Trophoblast cell (in vitro differentiated cells and primary cell): ENCODE results near the gene NPHS1.

Experiments
- DNase-seq, 2 donors: peaks; one replicate each; pipeline ENCODE4 v3.0.0-alpha.2; 2016
- H2AFZ ChIP-seq: 2 replicates; pipeline ENCODE4 v1.6.1; 2013; ENCODE audit warnings: low read length, moderate library complexity, mild to moderate bottlenecking; ENCODE audit not compliant: insufficient read depth, poor library complexity
- H2AK5ac ChIP-seq: 2 replicates; pipeline ENCODE4 v1.6.1; 2013; ENCODE audit warnings: mild to moderate bottlenecking, low read length
- H2BK120ac ChIP-seq: 2 replicates; pipeline ENCODE4 v1.6.1; 2013; ENCODE audit warnings: low read length, mild to moderate bottlenecking, moderate library complexity; ENCODE audit not compliant: insufficient read depth, poor library complexity
- H2BK12ac ChIP-seq: 2 replicates; pipeline ENCODE4 v1.6.1; 2013; ENCODE audit warnings: mild to moderate bottlenecking, low read length, moderate library complexity
- H2BK5ac ChIP-seq: 2 replicates; pipeline ENCODE4 v1.6.1; 2013; ENCODE audit warnings: low read length, low read depth, moderate library complexity, mild to moderate bottlenecking; ENCODE audit not compliant: poor library complexity
- H3K14ac ChIP-seq: 2 replicates; pipeline ENCODE4 v1.6.1; 2013; ENCODE audit warnings: mild to moderate bottlenecking, low read length
- H3K18ac ChIP-seq: 2 replicates; pipeline ENCODE4 v1.6.1; 2013; ENCODE audit warnings: mild to moderate bottlenecking, low read length
- H3K23ac ChIP-seq: 2 replicates; pipeline ENCODE4 v1.6.1; 2013; ENCODE audit warnings: low read length
- H3K27ac ChIP-seq: 2 replicates; pipeline ENCODE4 v1.5.1; 2013; ENCODE audit warnings: low read depth, mild to moderate bottlenecking, inconsistent platforms, low read length, moderate library complexity
- H3K27me3 ChIP-seq: 2 replicates; pipeline ENCODE4 v1.6.1; 2013; ENCODE audit warnings: inconsistent platforms, mild to moderate bottlenecking, low read length, moderate library complexity; ENCODE audit not compliant: insufficient read depth
- H3K36me3 ChIP-seq, 2 experiments: 1 replicate in 1 of 2; 2 replicates in 1 of 2; pipeline ENCODE4 v1.6.1; 2013; ENCODE audit warnings: low read length in 2 of 2, mild to moderate bottlenecking in 2 of 2, moderate library complexity in 1 of 2; ENCODE audit not compliant: insufficient read depth in 2 of 2, control insufficient read depth in 1 of 2
- H3K4ac ChIP-seq: 2 replicates; pipeline ENCODE4 v1.6.1; 2013; ENCODE audit warnings: low read depth, mild to moderate bottlenecking, low read length, moderate library complexity
- H3K4me1 ChIP-seq, 2 experiments: 1 replicate in 1 of 2; 2 replicates in 1 of 2; pipeline ENCODE4 v1.6.1; 2013; ENCODE audit warnings: low read length in 2 of 2, mild to moderate bottlenecking in 2 of 2, moderate library complexity in 1 of 2; ENCODE audit not compliant: insufficient read depth in 2 of 2, control insufficient read depth in 1 of 2
- H3K4me2 ChIP-seq: 2 replicates; pipeline ENCODE4 v1.6.1; 2013; ENCODE audit warnings: inconsistent platforms, mild to moderate bottlenecking, low read length, moderate library complexity
- H3K4me3 ChIP-seq: 2 replicates; pipeline ENCODE4 v1.5.1; 2013; ENCODE audit warnings: mild to moderate bottlenecking, low read depth, low read length, inconsistent platforms
- H3K79me1 ChIP-seq: one replicate; pipeline ENCODE4 v1.6.1; 2013; ENCODE audit warnings: low read length
- H3K79me2 ChIP-seq: 2 replicates; pipeline ENCODE4 v1.6.1; 2013; ENCODE audit warnings: low read length, mild to moderate bottlenecking; ENCODE audit not compliant: control insufficient read depth, insufficient read depth, poor library complexity
- H3K9ac ChIP-seq: 2 replicates; pipeline ENCODE4 v1.6.1; 2013; ENCODE audit warnings: mild to moderate bottlenecking, low read length
- H3K9me3 ChIP-seq: 2 replicates; pipeline ENCODE4 v1.6.1; 2013; ENCODE audit warnings: low read depth, mild to moderate bottlenecking, control low read depth, inconsistent platforms, low read length; ENCODE audit not compliant: insufficient read depth
- H4K12ac ChIP-seq: 2 replicates; pipeline ENCODE4 v1.6.1; 2013; ENCODE audit warnings: low read depth, mild to moderate bottlenecking, low read length, moderate library complexity
- H4K8ac ChIP-seq: 2 replicates; pipeline ENCODE4 v1.6.1; 2013; ENCODE audit warnings: low read depth, mild to moderate bottlenecking, low read length, moderate library complexity
- H4K91ac ChIP-seq: one replicate; pipeline ENCODE4 v1.6.1; 2013; ENCODE audit warnings: low read depth, mild to moderate bottlenecking, low read length, moderate library complexity
- WGBS: extraction: QIAGEN DNeasy Blood & Tissue Kit; methylation state at CpG from one replicate; pipeline ENCODE4 v1.1.7; 2013; ENCODE audit warnings: missing lambda C conversion rate; ENCODE audit not compliant: insufficient read length, insufficient coverage; ENCODE audit errors: extremely low coverage; 5-methylcytosine and 5-hydroxymethylcytosine counted together

The NPHS1 gene

DNA sequence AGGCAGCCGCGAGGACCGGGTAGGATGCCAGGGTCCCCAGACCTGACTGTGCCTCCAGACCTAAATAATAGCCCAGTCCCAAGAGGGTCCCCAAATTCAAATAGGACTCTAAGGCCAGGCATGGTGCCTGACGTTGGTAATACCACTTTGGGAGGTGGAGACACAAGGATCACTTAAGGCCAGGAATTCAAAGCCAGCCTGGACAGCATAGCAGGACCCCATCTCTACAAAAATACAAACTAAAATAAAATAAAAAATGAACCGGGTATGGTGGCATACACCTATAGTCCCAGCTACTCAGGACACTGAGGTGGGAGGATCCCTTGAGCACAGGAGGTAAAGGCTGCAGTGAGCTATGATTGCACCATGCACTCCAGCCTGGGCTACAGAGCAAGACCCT, 10.7 kb upstream of the NPHS1 start:
- H3K4me3 ChIP-seq, result no peak overlapping the region
- no peak overlapping the region for H2BK120ac ChIP-seq
- no CpG with 5 or more reads among the region's 5 CpGs for WGBS
- DNase-seq, result no peak
- no peak overlapping the region for H4K12ac ChIP-seq
- H2AK5ac ChIP-seq, result no peak overlapping the region
- H4K91ac ChIP-seq, result no peak overlapping the region
- H3K36me3 ChIP-seq, result no peaks in the 10 kb centered on the region
- no peak overlapping the region for H3K4me2 ChIP-seq
- H2BK5ac ChIP-seq, result no peak overlapping the region
- no peaks in the 10 kb centered on the region for H3K79me1 ChIP-seq
- H3K4me1 ChIP-seq, result peaks cover 4 to 9% of the 10 kb centered on the region in 2 experiments
- H3K9me3 ChIP-seq, result peaks cover 3% of the 10 kb centered on the region
- no peak overlapping the region for H3K14ac ChIP-seq
- peaks cover 23% of the 10 kb centered on the region for H3K27me3 ChIP-seq
- H2AFZ ChIP-seq, result no peak overlapping the region
- H3K9ac ChIP-seq, result no peak overlapping the region
- no peak overlapping the region for H3K4ac ChIP-seq
- no peak overlapping the region for H3K23ac ChIP-seq
- no peak overlapping the region for H3K27ac ChIP-seq
- H2BK12ac ChIP-seq, result no peak overlapping the region
- H3K79me2 ChIP-seq, result no peaks in the 10 kb centered on the region
- H3K18ac ChIP-seq, result no peak overlapping the region
- no peak overlapping the region for H4K8ac ChIP-seq

DNA sequence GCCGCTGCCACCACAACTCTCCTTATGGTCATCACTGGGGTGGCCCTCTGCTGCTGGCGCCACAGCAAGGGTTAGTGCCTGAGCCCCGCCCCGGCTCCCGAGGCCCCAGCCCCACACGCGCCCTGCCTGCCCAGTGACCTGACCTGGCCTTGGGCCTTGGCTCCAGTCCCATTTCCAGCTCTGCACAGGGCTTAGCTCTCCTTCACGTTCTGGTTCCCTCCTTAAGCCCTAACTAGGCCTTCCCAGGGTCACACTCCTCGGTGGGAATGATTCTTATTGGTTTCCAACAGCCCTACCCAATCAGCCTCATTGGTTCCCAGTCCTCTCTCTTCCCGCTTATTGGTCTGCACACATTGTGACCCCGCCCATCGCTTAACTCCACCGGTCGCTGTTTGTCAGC, 10.2 kb upstream of the NPHS1 start:
- Histone ChIP-seq H2BK12ac (no peak overlapping the region), H2AK5ac (no peak overlapping the region), H3K4ac (no peak overlapping the region), H2AFZ (no peak overlapping the region), H3K4me2 (no peak overlapping the region), H3K4me3 (no peak overlapping the region), H3K27me3 (peaks cover 24% of the 10 kb centered on the region), H4K12ac (no peak overlapping the region), H3K79me1 (no peaks in the 10 kb centered on the region), H4K91ac (no peak overlapping the region), H3K9ac (no peak overlapping the region), H3K14ac (no peak overlapping the region), H2BK5ac (no peak overlapping the region), H3K18ac (no peak overlapping the region), H3K23ac (no peak overlapping the region), H3K79me2 (no peaks in the 10 kb centered on the region), H4K8ac (no peak overlapping the region), H3K9me3 (peaks cover 3% of the 10 kb centered on the region), H3K4me1 (peaks cover 4 to 9% of the 10 kb centered on the region in 2 experiments), H3K27ac (no peak overlapping the region), H3K36me3 (no peaks in the 10 kb centered on the region), H2BK120ac (no peak overlapping the region)
- no CpG with 5 or more reads among the region's 14 CpGs for WGBS
- DNase-seq, result no peak

DNA sequence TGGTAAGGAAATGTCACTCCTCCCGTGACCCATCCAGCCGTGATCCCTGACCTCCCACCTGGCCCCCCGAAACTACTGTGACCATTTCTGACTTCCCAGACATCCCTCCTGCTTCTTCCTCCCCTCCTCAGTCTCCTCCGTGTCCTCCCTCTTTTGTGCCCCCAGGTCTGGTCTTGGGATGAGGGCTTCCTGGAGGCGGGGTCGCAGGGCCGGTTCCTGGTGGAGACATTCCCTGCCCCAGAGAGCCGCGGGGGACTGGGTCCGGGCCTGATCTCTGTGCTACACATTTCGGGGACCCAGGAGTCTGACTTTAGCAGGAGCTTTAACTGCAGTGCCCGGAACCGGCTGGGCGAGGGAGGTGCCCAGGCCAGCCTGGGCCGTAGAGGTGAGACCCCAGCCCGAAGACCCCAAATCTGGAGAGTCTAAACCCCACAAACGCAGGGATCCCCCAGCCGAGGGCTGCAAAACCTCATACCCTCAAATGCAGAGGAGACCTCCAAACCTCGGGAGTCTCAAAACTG, 9.4 kb upstream of the NPHS1 start:
- Histone ChIP-seq H3K79me1 (no peaks in the 10 kb centered on the region), H3K27me3 (peaks cover 27% of the 10 kb centered on the region), H2BK5ac (no peak overlapping the region), H3K36me3 (no peaks in the 10 kb centered on the region), H3K14ac (no peak overlapping the region), H3K79me2 (no peaks in the 10 kb centered on the region), H3K4me2 (peak overlapping the region; percentile 70), H3K23ac (no peak overlapping the region), H2AK5ac (no peak overlapping the region), H3K9me3 (peaks cover 5% of the 10 kb centered on the region), H2BK120ac (no peak overlapping the region), H4K12ac (no peak overlapping the region), H3K18ac (no peak overlapping the region), H3K9ac (no peak overlapping the region), H3K4me1 (peaks cover 4 to 9% of the 10 kb centered on the region in 2 experiments), H3K27ac (no peak overlapping the region), H3K4ac (no peak overlapping the region), H2BK12ac (no peak overlapping the region), H3K4me3 (no peak overlapping the region), H2AFZ (no peak overlapping the region), H4K91ac (no peak overlapping the region), H4K8ac (no peak overlapping the region)
- no peak for DNase-seq
- no CpG with 5 or more reads among the region's 19 CpGs for WGBS

DNA sequence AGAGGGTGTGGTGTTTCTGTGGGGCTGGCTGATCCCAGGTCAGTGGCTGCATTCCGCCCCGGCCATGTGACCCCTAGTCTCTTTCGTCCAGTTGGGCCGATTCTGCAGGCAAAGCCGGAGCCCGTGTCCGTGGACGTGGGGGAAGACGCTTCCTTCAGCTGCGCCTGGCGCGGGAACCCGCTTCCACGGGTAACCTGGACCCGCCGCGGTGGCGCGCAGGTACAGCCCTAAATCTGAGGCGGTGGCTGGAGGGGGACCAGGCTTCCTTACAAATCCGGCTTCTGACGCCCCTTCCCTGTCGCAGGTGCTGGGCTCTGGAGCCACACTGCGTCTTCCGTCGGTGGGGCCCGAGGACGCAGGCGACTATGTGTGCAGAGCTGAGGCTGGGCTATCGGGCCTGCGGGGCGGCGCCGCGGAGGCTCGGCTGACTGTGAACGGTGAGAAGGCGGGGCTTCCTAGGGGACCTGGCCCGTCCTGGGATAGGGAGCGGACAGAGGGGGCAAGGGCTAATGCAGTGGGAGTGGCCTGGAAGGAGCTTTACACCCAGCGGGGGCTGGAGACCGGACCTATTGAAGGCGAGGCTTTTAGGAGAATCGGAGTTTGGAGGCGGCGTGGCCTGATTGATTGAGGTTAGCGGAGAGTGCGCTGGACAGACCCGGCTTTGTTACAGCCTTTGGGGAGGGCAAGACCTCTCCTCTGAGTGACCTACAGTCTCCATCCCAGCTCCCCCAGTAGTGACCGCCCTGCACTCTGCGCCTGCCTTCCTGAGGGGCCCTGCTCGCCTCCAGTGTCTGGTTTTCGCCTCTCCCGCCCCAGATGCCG, 8.7 kb upstream of the NPHS1 start:
- Histone ChIP-seq H3K4me2 (peak overlapping the region; percentile 70), H3K27me3 (peaks cover 34% of the 10 kb centered on the region), H2BK12ac (no peak overlapping the region), H4K12ac (no peak overlapping the region), H3K36me3 (no peaks in the 10 kb centered on the region), H3K23ac (no peak overlapping the region), H4K91ac (no peak overlapping the region), H3K4me1 (peaks cover 5 to 9% of the 10 kb centered on the region in 2 experiments), H3K4me3 (peak overlapping the region; percentile 26), H2BK5ac (no peak overlapping the region), H3K79me1 (no peaks in the 10 kb centered on the region), H2AK5ac (no peak overlapping the region), H3K18ac (no peak overlapping the region), H3K9me3 (peaks cover 5% of the 10 kb centered on the region), H2AFZ (no peak overlapping the region), H3K4ac (no peak overlapping the region), H3K9ac (no peak overlapping the region), H3K14ac (no peak overlapping the region), H4K8ac (no peak overlapping the region), H2BK120ac (no peak overlapping the region), H3K79me2 (no peaks in the 10 kb centered on the region), H3K27ac (no peak overlapping the region)
- WGBS, result no CpG with 5 or more reads among the region's 55 CpGs
- DNase-seq, result peak in 1 of 2 donors; percentile 35
